ENCODE results near the gene EEIG1.

The EEIG1 gene

DNA sequence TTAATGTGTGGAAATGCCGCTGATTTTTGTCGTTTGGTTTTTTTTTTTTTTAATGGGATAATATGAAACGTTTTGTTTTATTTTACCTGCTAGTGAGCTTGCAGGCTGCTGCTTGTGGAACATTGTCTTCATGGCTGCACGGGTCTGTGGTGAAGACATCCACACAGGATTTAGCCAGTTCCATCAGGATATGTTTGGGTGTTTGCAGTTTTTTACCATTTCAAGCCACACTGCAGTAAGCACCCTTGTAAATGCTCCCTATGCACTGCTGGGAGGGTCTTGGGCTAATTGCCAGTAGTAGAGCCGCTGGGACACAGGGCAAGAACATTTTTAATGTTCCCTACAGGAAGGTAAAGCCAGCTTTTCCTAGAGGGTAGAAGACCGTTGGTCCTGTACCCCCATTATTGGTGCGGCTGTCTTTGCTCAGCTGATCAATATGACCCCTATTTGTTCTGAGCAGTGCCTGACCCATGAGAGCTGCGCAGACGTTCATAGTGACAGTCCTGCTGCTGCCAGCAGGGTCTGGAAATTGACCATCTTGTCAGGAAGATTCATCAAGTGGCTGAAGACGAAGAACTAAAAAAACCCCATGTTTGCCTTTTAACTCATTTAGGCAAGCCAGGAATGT, 20.5 kb upstream of the EEIG1 start:
- DNase-seq (ENCODE audit: low read depth in 1 of 2, low spot score in 1 of 2), result no peak

DNA sequence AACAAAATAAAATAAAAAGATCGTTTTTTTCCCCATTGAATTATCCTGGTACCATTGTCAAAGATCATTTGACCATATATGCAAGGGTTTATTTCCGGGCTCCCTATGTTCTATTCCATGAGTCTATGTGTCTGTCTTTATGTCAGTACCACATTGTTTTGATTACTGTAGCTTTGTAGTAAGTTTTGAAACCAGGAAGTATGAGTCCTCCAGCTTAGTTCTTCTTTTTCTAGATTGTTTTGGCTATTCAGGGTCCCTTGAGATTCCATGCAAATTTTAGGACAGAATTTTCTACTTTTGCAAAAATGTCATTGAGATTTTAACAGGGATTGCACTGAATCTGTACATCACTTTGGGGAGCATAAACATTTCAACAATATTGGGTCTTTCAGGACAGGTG, 18.7 kb upstream of the EEIG1 start:
- no peak for DNase-seq (ENCODE audit: low read depth in 1 of 2, low spot score in 1 of 2)

DNA sequence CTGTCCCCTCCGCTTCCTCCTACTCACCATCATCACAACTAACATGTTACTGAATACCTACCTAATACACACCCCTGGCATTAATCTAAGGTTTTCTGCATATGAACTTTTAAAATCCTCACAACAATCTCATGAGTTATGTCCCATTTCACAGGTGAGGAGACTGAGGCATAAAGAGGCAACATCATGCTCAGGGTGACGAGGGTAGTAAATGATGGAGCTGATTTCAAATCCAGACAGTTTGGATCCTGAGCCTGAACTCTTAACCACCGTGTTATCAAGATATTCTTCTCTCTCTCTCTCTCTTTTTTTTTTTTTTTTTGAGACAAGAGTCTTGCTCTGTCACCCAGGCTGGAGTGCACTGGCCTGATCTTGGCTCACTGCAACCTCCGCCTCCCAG, 12.9 kb upstream of the EEIG1 start:
- no peak for DNase-seq (ENCODE audit: low read depth in 1 of 2, low spot score in 1 of 2)

DNA sequence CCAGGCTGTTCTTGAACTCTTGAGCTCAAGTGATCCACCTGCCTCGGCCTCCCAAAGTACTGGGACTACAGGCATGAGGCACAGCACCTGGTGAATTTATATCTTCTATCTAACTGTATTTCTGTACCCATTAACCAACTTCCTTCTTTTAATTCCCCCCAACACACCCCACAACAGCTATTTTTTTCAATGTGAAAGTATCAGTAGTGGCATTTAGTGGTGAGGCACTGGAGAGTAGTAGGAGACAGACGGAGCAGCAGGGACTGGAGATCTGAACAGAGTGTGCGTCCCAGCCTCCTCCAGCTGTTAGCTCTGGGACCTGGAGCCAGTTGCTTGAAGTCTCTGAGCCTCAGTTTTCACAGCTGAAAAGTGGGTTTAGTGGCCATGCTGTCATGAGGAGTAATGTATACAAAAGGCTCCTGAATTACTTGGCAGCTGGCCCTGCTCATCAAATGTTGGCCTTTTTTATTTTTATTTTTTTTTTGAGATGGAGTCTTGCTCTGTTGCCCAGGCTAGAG, 11.0 kb upstream of the EEIG1 start:
- DNase-seq (ENCODE audit: low read depth in 1 of 2, low spot score in 1 of 2), result no peak

DNA sequence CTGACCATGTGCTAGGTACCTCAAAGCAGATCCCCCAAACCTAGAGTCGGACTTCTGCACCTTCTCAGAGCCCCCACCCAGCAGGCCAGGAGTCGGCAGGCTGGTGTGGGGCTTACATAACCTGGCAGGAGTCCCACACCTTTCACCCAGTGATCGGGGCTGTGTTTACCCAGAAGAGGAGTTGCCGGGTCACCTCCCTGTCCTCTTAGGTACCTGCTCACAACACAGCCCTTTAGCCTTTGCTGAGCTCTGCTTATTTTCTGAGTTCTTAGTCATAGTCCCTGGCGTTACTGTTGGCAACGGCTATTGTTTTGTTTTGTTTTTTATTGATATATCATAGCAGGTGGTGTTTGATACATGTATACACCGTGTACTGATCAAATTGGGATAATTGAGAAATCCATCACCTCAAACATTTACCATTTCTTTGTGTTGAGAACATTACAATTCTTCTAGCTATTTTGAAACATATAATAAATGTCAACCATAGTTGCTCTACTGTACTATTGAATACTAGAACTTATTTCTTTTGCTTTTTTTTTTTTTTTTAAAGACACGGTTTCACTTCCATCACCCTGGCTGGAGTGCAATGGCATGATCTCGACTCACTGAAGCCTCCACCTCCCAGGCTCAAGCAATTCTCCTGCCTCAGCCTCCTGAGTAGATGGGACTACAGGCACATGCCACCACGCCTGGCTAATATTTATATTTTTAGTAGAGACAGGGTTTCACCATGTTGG, 10.4 kb upstream of the EEIG1 start:
- DNase-seq (ENCODE audit: low read depth in 1 of 2, low spot score in 1 of 2), result no peak

DNA sequence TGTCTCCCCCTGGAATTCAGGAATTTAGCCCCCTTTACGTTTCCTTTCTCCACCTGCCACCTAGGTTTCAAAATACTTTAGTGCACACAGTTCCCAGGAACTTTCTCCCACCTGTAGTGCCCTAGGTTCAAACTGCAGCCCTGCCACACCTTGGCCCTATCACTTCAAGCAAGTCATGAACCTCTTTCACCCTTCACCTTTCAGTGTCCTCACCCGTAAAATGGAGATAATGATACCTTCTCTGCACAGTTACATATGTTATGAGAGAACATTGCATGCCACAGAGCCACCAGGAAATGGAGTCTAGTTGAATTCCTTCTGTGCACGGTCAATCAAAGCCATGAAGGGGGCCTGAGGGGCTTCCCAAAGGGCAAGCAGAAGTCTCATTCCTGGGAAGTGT, 9.8 kb upstream of the EEIG1 start:
- DNase-seq (ENCODE audit: low read depth in 1 of 2, low spot score in 1 of 2), result no peak

DNA sequence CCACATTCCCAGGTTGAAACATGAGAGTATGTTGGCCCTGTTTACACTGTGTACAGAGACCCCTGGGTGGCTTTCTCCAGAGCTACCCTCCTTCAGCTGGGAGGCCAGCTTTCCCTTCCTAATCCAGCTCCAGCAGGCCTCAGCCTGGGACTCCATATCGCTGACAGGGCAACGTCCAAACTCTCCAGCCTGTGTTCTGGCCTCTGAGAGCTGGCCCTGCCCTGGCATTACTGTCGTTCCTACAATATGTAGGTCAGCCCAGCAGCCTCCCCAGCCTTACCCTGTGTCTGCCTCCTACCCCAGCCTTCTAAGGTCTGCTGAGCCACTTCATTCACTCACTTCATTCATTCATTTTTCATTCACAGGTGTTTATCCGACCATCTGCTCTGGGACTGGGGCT, 8.3 kb upstream of the EEIG1 start:
- DNase-seq (ENCODE audit: low read depth in 1 of 2, low spot score in 1 of 2), result no peak

DNA sequence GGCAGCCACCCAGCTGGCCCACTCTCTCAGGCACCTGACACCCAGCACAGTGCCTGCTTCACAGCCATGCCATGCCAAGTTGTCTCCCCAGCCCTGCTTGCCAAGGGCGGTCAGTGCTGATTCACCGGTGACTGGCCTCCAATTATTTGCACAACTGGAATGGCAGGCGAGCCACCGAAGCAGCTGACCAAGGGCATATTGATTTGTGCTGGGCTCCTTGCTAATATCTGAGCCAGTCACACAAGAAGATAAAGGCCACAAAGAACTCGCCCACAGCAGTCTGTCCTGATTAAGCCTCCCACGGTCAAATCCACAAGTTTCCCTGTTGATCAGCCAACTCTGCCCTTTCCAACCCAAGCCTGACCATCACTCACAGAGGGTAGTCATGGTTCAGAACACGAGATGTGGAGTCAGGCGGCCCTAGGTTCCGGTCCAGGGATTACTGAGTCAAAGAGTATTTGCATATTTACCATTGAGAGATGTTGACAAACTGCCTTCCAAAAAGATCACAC, 6.4 kb upstream of the EEIG1 start:
- no peak for DNase-seq (ENCODE audit: low read depth in 1 of 2, low spot score in 1 of 2)

DNA sequence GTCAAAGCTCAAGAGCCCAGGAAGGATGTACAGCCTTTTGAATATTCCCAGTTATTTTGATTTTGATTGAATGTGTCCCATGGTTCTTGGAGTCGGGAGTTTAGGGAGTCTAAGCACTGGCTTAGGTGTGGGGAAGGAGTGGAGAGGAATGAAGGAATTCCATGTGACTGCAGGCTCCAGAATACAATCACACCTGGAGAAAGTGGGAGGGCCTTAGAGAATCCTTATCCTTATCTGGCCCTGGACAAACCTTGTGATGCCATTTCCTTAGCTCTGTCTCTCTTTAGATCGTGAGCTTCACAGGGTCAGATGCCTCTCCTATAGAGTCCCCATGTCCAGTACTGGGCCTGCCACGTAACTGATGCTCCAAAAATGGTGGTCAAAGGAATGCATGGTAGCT, 4.2 kb upstream of the EEIG1 start:
- DNase-seq (ENCODE audit: low read depth in 1 of 2, low spot score in 1 of 2), result no peak

DNA sequence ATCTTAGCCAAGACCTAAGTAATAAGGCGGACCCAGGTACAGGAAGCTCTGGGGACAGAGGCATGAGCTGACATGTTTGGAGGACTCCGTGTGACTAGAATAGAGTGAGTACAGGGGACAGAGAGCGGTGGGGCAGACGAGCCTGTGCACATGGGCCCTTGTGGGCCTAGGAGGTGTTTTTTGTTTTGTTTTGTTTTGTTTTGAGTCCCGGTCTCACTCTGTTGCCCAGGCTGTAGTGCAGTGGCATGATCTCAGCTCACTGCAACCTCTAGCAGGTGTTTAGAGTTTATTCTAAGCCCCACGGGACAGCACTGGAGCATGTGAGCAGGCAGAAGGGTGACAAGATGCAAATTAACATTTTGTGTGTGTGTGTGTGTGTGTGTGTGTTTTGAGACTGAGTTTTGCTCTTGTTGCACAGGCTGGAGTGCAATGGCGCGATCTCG, 3.1 kb upstream of the EEIG1 start:
- DNase-seq (ENCODE audit: low read depth in 1 of 2, low spot score in 1 of 2), result no peak

DNA sequence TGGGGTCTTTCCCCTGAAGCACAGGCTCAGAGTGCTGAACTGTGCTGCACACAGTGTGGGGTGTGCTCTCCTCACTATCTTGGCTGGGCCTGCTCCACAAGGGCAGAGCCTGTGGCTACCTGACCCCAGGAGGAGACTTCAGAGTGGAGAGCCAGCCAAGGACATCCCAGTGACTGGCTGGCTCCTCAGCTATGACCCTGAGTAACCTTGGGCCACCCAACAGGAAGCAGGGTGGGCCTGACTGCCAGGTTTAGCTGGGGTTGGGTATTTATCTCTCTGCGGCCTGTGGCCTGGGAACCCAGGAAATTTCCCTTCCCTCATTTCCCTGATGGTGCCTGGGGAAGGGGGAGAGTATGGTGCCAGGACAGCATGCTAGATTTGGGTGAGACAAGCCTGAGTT, 2.1 kb upstream of the EEIG1 start:
- DNase-seq (ENCODE audit: low read depth in 1 of 2, low spot score in 1 of 2), result no peak

DNA sequence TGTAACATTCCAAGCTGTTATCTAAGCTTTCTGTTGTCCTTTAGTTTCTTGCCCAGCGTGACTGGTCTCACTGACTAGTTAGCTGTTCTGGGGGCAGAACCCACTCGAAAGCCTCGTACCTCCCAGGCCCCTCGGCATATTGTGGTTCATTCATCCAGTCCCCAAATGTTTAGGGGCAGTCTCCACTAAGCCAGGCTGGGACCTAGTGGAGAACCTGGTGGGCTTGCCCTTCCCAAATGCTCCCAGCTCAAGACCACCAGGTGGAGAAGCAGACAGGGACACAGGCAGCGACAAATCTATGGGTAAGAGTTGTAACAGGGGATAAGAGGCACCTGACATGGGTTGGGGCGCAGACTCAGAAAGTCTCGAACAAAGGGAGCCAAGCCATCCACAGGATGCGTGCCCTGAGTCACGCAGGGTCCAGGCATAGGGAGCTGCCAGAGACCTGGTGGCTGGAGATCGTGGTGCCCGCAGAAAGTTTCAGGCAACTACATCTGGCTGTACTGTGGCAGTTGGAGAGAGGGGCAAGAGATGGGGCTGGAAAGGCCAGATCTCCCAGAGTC, 851 bp upstream of the EEIG1 start:
- no peak for DNase-seq (ENCODE audit: low read depth in 1 of 2, low spot score in 1 of 2)

DNA sequence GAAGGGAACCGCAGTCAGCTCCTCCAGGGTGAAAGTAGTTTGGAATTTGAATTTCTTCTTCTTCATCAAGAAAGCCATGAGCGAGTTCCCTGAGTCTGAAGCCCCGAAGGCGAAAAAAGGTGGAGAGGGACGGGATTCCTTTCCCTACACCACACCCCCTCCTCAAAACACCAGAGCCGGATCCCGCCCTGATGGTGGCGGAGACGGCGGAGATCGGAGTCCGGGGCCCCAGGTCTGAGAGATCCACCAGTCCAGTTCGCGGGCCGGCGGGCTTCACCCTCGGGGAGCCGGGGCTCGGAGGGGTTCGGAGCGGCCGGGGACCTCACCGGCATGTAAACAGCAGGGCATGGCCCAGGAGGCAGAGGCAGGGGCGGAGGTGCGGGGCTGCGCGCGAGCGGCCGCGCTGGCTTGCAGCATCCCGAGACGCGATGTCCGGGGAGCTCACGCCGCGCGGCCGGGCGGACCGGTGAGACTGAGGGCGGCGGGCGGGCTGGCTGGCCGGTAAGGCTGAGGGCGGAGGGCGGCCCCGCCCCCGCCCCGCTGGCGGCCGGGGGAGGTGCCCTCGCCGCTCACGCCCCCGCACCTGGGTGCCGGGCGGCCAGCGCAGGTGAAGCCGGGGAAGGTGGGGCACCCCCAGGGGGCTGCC, 606 bp downstream of the EEIG1 start:
- no peak for DNase-seq (ENCODE audit: low read depth in 1 of 2, low spot score in 1 of 2)

DNA sequence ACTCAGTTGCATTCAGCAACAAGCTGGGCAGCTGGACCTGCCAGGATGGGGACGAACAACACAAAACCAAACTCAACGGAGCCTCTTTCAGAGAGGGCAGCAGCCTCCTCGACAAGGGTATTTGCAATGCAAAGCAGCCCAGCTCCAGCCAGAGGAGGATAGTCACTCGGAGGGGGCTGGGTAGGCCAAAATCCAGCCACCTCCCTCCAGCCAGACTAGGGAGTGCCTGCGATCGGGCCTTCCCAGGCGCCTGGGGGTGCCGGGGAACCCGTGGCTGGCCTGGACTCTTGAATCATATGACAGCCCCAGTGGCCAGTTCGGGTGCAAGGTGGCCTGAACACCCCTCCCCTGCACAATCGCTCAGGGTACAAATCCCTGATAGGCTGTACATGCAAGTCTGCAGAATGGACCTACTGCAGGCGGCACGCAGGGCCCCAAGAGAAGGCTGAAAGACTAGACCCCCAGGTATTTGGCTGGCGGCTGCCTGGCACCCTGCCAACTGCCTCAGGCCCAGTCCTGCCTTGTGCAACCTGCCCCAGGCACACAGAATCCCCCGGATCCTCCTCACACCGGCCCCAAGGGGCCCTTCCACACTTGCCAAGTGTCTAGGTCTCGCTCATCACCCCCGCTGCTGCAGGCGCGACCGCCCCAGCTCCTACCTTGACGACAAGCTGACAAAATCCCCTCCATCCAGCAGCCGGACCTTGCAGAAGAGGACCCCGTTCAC, 1.3 kb downstream of the EEIG1 start:
- DNase-seq (ENCODE audit: low read depth in 1 of 2, low spot score in 1 of 2), result no peak

DNA sequence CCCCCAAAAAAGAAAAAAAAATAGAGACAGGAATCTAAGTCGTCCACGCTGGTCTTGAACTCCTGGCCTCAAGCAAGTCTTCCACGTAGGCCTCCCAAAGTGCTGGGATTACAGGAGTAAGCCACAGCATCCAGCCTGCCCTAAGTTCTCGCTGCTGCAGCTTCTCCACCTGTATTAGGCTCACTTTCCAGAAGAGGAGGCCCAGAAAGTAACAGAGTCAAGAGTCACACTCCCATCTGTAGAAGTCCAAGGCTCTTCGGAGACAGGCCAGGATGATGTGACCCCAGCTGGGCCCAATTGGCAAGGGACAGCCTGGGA, 1.8 kb downstream of the EEIG1 start:
- no peak for DNase-seq (ENCODE audit: low read depth in 1 of 2, low spot score in 1 of 2)

DNA sequence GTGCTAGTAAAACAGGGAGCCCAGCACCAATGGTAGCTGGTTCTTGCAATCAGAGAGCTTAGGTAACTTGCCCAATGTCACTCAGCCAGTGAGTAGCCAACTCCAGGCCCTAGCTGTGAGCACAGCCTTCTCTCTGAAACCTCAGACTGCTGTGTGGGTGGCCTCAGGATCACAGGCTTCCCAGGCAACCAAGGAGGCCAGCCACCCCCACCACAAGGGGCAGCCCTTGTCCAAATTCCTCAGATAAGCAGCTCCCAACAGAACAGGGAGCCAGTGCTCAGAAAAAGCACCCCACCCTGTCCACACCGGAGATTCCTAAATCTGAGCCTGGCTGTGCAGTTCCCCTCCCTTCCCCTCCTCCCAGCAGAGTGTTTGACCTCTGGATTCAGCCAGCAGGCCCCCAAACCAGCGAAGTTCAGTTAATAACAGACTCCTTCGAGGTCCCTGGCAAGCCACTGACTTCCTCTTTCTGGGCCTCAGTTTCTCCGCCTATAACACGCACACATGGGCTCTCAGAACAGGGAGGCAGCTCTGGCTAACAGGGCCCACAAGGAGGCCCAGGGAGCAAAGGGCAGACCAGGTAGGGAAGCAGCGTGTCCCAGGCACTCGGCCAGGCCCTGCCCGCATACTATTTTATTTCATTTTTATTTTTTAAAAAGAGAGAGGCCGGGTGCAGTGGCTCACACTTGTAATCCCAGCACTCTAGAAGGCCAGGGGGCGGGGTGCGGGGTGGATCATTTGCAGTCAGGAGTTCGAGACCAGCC, 2.7 kb downstream of the EEIG1 start:
- no peak for DNase-seq (ENCODE audit: low read depth in 1 of 2, low spot score in 1 of 2)

DNA sequence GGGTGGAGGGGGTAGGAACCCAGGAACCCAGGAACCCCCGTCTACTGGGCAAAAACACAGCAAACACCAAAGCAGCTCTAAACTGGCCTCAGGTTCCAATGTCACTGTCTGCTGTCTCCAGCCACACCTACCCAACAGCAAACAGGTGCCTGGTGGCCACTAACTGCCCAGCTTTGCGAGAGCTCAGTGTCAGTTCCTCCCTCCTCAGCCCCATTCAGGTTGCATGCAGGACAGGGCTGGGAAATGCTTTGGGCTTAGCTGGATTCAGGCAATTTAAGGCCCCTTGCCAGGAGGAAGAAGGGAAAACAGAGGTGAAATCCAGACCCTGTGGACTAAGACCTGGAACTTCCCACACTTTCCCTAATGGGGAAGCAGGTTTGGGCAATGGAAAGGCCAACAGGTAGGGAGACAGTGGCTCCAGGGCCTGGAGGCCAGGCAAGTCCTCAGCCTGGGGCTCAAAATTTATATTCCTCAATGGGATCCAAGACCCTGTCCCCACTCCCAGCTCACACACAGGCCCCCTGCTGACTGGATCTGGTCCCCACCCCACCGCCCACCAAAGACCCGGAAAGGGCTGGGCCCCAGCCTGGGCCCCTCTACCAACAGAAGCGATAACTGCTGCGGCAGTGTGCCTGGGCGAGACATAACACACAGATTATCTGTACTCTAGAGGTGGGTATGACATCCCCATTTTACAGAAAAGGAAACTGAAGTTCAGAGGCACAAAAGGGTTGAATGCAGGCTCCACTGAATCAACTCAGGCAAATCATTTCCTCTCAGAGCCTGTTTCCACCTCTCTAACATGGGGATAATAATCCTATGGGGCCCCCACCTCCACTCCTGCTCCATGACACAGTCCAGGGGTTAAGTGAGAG, 3.5 kb downstream of the EEIG1 start:
- DNase-seq (ENCODE audit: low read depth in 1 of 2, low spot score in 1 of 2), result no peak

DNA sequence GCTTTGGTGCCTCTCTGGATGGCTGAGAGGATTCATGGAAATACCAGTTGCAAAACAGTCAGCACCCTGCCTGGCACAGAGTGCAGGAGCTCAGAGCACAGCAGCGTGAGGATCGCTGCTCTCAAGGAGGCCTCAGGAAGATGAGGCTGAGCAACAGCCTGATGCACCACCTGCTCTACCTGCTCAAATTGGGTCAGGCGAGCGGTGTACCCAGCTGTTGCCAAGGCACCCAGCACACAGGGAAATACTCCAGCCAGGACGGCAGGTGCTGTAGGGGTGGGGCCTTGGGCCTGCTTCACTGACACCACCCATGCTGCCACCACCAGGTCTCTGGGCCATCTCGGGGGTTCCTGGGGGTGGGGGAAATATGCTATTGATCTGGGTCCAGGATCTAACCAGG, 4.3 kb downstream of the EEIG1 start:
- no peak for DNase-seq (ENCODE audit: low read depth in 1 of 2, low spot score in 1 of 2)
